GM20431 (cell line): ENCODE measurements around the gene BGN.

Experiments used
- in situ Hi-C: fragments of 300-500 bp; cut with MseI, MboI; formaldehyde crosslinking; loops from one replicate; pipeline ENCODE4 v1.15.0; 2020; ENCODE audit warnings: low sequenced_read_pairs; ENCODE audit not compliant: unreplicated experiment

BGN gene

DNA sequence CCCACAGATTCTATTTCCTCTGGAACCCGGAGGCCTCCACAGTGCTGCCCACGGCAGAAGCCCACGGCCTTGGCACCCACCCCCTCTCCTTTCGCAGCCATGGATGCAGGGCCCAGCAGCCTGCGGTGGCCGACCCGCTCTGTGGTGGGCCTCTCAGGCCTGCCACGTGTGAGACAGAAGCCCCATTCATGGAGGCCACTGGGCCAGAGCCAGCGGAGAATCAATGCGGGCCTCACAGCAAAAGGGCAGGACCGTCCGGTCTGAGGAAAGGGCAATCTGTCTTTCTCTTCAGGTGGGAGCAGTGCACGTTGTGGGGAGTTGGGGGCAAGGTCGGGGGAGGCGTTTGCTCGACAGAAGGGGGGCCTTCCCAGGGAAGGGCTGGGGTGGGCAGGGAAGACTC is 16.0 kb upstream of the BGN start:
- in situ Hi-C loops: no loop called here

GRCh38 chrX:153481043-153481442 is 13.7 kb upstream of the BGN start:
- in situ Hi-C loops: no loop called here

DNA sequence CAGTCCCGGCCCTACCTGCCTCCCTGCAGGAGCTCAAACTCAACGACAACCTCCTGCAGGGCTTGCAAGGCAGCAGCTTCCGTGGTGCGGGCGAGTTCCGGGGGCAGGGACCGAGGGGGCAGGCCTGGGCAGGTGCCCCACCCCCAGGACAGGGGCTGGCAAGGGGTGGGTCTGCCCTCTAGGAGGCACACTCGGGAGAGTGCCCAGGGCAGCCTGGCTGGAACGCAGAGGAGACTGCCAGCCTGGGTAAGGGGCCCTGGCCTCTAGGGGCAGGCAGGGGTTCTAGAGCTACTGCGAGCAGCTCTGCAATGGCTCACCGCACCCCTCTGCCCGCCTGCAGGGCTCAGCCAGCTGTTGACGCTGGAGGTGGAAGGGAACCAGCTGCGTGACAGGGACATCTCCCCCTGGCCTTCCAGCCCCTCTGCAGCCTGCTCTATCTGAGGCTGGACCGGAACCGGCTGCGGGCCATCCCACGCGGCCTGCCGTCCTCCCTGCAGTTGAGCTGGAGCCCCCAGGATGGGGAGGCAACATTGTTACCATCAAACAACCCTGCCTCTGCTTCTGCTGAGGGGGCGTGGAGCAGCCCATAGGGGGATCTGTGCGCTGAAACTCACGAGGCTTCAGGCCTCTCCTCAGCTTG is 12.3 kb upstream of the BGN start:
- in situ Hi-C loops: no loop called here

DNA sequence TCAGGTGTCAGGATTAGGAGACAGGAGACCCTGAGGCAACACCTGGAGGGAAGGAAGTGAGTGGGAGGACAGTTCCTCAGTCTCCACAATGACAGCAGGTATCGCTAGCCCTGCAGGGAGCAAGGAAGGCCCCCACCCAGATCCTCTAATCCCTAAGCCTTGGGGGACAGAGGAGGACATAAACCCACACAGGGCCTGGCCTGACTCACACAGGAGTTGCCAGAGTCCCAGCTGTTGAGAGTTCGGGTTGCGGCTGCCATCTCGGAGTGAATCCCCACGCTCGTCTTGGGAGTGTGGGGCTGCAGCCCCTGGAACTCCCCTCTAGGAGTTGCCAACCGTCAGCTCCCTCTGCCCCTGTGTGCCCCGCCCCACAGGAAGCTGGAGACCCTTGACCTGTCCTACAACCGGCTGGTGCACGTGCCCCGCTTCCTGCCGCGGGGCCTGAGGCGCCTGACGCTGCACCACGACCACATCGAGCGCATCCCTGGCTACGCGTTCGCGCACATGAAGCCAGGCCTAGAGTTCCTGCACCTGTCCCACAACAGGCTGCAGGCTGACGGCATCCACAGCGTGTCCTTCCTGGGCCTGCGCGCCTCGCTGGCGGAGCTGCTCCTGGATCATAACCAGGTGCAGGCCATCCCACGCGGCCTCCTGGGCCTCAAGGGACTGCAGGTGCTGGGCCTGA is 9.2 kb upstream of the BGN start:
- in situ Hi-C loops: no loop called here

DNA sequence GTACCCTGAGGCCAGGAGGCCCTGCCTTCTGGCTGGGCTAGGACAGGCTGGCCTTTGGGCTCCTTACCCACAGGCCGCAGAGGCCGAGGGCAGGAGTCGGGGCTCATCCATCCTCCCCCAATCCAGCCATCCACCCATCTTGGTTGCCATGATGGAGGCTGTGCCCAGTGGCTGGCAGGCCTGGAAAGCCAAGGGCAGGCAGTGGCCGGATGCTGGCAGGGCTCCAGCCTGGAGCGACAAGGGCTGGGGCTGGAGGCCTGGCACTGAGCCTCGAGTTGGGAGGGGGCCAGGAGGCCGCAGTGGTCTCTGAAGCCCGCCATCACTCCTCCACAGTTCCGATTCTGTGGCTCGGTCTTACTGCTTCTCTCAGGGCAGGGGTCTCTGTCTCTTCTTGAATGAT is 8.6 kb upstream of the BGN start:
- in situ Hi-C loops: no loop called here

GRCh38 chrX:153487590-153488071 is 7.1 kb upstream of the BGN start:
- in situ Hi-C loops: no loop called here

GRCh38 chrX:153488231-153488914 is 6.4 kb upstream of the BGN start:
- in situ Hi-C loops: no loop called here

DNA sequence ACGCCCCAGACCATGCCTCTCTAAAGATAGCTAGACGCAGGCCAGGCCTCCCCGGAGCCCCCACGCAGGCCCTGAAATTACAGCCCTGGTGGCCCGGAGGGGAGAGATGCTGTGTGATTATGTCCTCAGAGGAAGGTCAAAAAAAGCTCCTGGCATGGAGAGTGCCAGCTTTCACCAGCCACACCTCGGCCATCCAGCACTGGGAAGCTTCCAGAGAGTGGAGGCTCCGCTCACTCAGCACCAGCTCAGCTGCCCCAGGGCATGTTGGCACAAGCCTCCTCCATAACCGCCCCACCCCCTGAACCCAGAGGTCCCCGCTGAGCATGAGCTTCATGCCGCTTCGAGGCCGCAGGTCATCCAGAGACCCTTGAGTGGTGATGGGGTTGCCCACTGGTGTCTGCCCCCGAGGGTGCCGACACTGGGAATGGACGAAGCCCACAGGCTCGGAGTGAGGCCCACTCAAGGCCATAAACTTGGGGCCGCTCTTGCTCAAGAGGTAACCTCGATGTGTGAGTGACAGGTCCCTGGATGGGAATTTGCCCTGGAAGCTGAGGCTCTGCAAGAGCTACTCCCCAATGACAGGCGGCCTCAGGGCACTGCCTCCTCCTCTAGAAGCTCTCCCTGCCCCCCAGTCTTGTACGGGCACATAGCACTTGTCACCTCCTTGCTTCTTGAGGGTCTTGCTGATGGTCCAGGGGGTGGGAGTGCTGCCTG is 4.4 kb upstream of the BGN start:
- in situ Hi-C loops: no loop called here

- in situ Hi-C loops: no loop called here
These were observed 3.3 kb upstream of the BGN start for GRCh38 chrX:153491351-153491914.

- in situ Hi-C loops: no loop called here
These were observed 2.9 kb upstream of the BGN start for GRCh38 chrX:153491918-153492317.

DNA sequence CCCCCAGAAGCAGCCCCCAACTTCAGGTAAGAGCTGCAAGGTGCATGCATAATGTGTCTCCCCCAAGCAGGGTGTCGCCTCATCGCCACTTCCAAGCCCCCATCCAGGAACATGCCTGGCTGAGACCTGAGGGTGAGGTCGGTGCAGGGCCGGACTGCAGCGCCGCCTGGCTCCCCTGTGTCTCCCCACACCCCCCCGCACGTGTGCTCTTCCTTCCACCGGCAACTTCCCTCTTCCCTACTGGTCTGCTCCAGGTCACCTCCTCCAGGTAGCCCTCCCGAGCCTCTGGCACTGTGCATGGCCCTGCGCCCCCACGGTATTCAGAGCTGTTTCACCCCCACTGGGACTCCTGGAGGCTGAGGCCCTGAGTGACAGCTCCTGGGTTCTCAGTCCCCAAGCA is 2.2 kb upstream of the BGN start:
- in situ Hi-C loops: no loop called here

DNA sequence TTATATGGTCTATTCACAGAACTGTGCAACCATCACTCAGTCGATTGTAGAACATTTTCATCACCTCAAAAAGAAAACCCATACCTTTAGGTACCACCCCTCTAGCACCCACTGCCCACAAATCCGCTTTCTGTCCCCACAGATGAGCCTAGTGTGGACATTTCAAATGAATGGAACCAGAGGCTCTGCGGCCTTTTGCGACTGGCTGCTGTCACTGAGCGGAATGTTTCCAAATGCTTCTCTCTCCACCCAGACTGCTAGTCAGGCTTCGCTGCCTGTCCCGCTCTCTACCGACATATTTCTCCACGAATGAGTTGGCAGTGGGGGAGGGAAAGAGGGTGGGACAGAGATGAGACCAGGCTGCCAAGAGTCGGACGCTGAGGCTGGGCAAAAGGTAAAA is 1.7 kb upstream of the BGN start:
- in situ Hi-C loops: no loop called here

GRCh38 chrX:153494061-153494460 is 719 bp upstream of the BGN start:
- in situ Hi-C loops: no loop called here

GRCh38 chrX:153495362-153495751 is 577 bp downstream of the BGN start:
- in situ Hi-C loops: no loop called here

DNA sequence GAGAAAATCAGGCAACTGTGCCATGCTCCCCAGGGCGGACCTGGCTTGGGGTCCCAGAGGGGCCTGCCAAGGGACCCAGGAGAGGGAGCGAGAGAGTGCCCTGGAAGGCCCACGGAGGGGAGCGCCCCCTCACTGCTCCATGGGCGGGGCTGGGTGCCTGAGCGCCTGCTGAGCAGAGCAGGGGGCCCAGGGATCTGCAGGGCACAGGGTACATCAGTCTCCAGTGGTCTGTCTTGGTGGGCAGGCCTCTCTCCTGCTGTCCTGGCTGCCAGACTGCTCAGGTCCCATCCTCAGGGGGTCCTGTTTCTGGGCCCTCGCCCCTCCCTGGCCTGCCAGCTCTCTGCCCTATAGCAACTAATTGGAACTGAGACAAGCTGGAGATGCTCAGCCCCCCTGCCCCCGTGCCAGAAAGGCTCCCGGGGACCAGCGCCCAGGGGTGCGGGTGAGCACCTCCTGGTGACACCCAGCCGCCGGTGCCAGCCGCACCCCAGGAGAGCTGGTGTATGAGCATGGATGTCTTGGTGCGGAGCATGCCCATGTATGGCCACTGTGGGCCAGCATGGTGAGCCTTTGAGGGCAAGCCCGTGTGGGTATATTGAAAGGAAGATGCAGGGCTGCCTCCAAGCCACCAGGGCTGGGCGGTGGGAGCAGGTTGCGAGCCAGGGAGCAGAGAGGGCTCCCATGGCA is 1.3 kb downstream of the BGN start:
- in situ Hi-C loops: no loop called here

- in situ Hi-C loops: no loop called here
These were observed 1.8 kb downstream of the BGN start for GRCh38 chrX:153496590-153496959.

DNA sequence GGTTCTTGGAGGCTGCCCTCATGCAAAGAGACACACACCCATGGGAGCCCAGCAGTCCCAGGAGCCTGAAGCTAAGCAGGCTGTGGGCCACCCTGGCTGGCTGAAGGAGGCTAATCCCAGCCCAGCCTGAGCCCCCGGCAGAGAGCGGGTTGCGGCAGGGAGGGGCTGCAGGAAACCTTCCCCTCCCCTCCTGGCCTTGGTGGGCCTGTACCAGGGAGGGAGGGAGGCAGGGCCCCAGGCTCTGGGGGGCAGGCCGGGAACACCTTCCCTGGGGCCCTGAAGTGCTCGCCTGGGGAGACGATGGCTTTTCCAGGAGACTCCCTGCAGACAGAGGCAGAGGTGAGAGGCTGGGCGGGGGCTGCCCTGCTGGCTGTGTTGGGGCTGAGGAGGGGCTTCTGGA is 3.7 kb downstream of the BGN start:
- in situ Hi-C loops: no loop called here

- in situ Hi-C loops: no loop called here
These were observed 4.6 kb downstream of the BGN start for GRCh38 chrX:153499341-153499740.

GRCh38 chrX:153499876-153500275 is 5.1 kb downstream of the BGN start:
- in situ Hi-C loops: no loop called here

DNA sequence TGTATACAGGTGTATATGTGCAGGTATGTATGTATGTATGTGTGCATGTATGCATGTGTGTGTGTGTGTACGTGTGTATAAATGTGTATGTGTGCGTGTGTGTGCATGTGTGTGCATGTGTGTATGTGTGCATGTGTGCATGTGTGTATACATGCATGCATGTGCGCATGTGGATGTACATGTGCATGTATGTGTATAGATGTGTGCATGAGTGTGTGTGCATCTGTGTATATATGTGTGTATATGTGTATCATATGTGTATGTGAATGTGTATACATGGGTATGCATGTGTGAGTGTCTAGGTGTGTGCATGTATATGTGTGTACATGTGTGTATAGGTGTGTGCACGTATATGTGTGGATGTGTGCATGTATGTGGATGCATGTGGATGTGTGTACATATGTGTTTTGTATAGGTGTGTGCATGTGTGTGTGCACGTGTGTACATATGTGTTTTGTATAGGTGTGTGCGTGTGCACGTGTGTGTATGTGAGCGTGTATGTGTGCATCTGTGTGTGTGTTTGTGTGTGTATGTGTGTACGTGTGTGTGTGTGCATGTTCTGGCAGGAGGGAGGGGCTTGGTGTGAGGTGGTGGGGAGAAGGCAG is 6.0 kb downstream of the BGN start:
- in situ Hi-C loops: no loop called here
